K562 (cell line): ENCODE results near the gene SSR4. TPM values are rescaled to one million over a fixed set of nuclear protein-coding genes. Genes with fewer than 3 reads are reported as not detected.
A peak's percentile ranks its signal among the peaks of the same experiment; 100 is the strongest.

Source experiments
- ATAC-seq: fragments of 200-7000 bp; cut with Tn5 transposase; 3 replicates; pipeline ENCODE4 v1.9.1; 2020; ENCODE audit warnings: moderate library complexity
- BruUV-seq: library from RNA; stranded (reverse); fragments of 400-500 nt; replicated peaks from 2 replicates; lab custom pipeline; 2021; lab: Mats Ljungman, UMichigan
- CTCF ChIA-PET: fragments of 300-600 bp; formaldehyde crosslinking; extraction: SDS; loops from one replicate; lab custom pipeline; 2021; ENCODE audit warnings: low intra/inter-chr PET ratio; lab: Yijun Ruan, JAX
- POLR2A ChIA-PET: fragments of 300-600, 350-650 bp; sonication (Branson Sonifier 250); formaldehyde crosslinking; extraction: SDS; loops from one replicate; lab custom pipeline; 2021; ENCODE audit warnings: antibody characterized with exemption, inconsistent platforms; lab: Yijun Ruan, JAX
- DNase-seq, 4 experiments: peaks; one replicate each; pipeline versions ENCODE4 v3.0.0 to v3.0.0-alpha.2; 2011 to 2018; ENCODE audit warnings: low spot score in 3 of 4, mixed read lengths in 3 of 4; ENCODE audit errors: extremely low read depth in 1 of 4
- FAIRE-seq: peaks from 2 replicates; lab custom pipeline; 2011; peaks lifted over from hg19 to GRCh38; lab: Jason Lieb, UNC
- H2AFZ ChIP-seq: 2 replicates; pipeline ENCODE4 v1.6.0; 2011; ENCODE audit warnings: low read depth, low read length, control low read depth, inconsistent platforms
- H3K27ac ChIP-seq: fragments of 200-600 bp; 3 replicates; pipeline ENCODE4 v1.8.0; 2011; ENCODE audit warnings: low read depth, mild to moderate bottlenecking, control low read depth, inconsistent platforms, low read length, moderate library complexity, mixed read lengths; ENCODE audit errors: extremely low read depth
- H3K27me3 ChIP-seq, 2 experiments: fragments of 300-600 bp in 1 of 2; 2 replicates in 1 of 2; 3 replicates in 1 of 2; pipeline versions ENCODE4 v1.6.0 to v1.8.0; 2011; ENCODE audit warnings: inconsistent platforms in 2 of 2, low read length in 2 of 2, mild to moderate bottlenecking in 1 of 2, mixed read lengths in 1 of 2, moderate library complexity in 1 of 2; ENCODE audit not compliant: control insufficient read depth in 2 of 2, insufficient read depth in 2 of 2
- H3K36me3 ChIP-seq: fragments of 300-600 bp; 3 replicates; pipeline ENCODE4 v1.8.0; 2011; ENCODE audit warnings: mild to moderate bottlenecking, low read length, inconsistent platforms; ENCODE audit not compliant: control insufficient read depth, insufficient read depth
- H3K4me1 ChIP-seq, 2 experiments: fragments of 200-600 bp in 1 of 2; replicated peaks in 1 of 2; 2 replicates in 1 of 2; 3 replicates in 1 of 2; pipeline versions ENCODE4 v1.5.1 to v1.8.0; 2011; ENCODE audit warnings: inconsistent platforms in 2 of 2, low read length in 2 of 2, mild to moderate bottlenecking in 1 of 2, mixed read lengths in 1 of 2, moderate library complexity in 1 of 2; ENCODE audit not compliant: control insufficient read depth in 2 of 2, insufficient read depth in 2 of 2
- H3K4me2 ChIP-seq: 2 replicates; pipeline ENCODE4 v1.6.1; 2011; ENCODE audit warnings: low read length, control low read depth, inconsistent platforms, mixed read lengths; ENCODE audit not compliant: insufficient read depth
- H3K4me3 ChIP-seq: fragments of 200-600 bp; sonication (generic), shearing (Covaris generic); 2 replicates; pipeline ENCODE4 v1.5.1; 2016; ENCODE audit warnings: control low read depth, inconsistent platforms
- H3K79me2 ChIP-seq: fragments of 200-600 bp; 3 replicates; pipeline ENCODE4 v1.8.0; 2011; ENCODE audit warnings: low read length, inconsistent platforms; ENCODE audit not compliant: control insufficient read depth, insufficient read depth
- H3K9ac ChIP-seq, 2 experiments: 2 replicates each; pipeline versions ENCODE4 v1.6.0 to v1.6.1; 2011; ENCODE audit warnings: low read depth in 2 of 2, low read length in 2 of 2, control low read depth in 1 of 2, inconsistent platforms in 1 of 2, mild to moderate bottlenecking in 1 of 2, mixed read lengths in 1 of 2; ENCODE audit not compliant: insufficient read depth in 1 of 2
- H3K9me1 ChIP-seq: one replicate; pipeline ENCODE4 v1.6.0; 2011; ENCODE audit warnings: inconsistent platforms, mild to moderate bottlenecking, low read length, moderate library complexity; ENCODE audit not compliant: control insufficient read depth, insufficient read depth
- H3K9me3 ChIP-seq: replicated peaks from 2 replicates; pipeline ENCODE4 v1.5.1; 2011; ENCODE audit warnings: low read depth, low read length, inconsistent platforms; ENCODE audit not compliant: control insufficient read depth, insufficient read depth
- H4K20me1 ChIP-seq: replicated peaks from 2 replicates; pipeline ENCODE4 v1.6.1; 2011; ENCODE audit warnings: low read length, inconsistent platforms, mixed read lengths; ENCODE audit not compliant: control insufficient read depth, insufficient read depth
- DPF2 ChIP-seq: fragments of 450-650 bp; IDR thresholded peaks from 2 replicates; pipeline ENCODE4 v1.6.1; 2016
- LARP7 ChIP-seq: fragments of 450-650 bp; IDR thresholded peaks from 2 replicates; pipeline ENCODE4 v1.6.1; 2016
- POLR2A ChIP-seq: fragments of 450-650 bp; conservative IDR thresholded peaks from 2 replicates; pipeline ENCODE4 v1.6.1; 2016
- POLR2G ChIP-seq: fragments of 200-400 bp; formaldehyde crosslinking; IDR thresholded peaks from 2 replicates; pipeline ENCODE4 v1.6.1; 2017; ENCODE audit warnings: low read depth, mild to moderate bottlenecking, antibody characterized with exemption, low read length, moderate library complexity
- POLR2H ChIP-seq: IDR thresholded peaks from 2 replicates; pipeline ENCODE4 v1.6.1; 2016; ENCODE audit warnings: missing genetic modification characterization, low read depth, mild to moderate bottlenecking, control low read depth, missing compliant biosample characterization, moderate library complexity
- ZC3H8 ChIP-seq: fragments of 450-650 bp; IDR thresholded peaks from 2 replicates; pipeline ENCODE4 v1.6.1; 2017
- WGBS: fragments of 100-300 bp; shearing (Covaris generic); methylation state at CpG from one replicate; pipeline ENCODE4 v1.1.6; 2016; ENCODE audit warnings: low coverage, mixed read lengths; ENCODE audit not compliant: insufficient coverage; ENCODE audit errors: missing lambda C conversion rate; 5-methylcytosine and 5-hydroxymethylcytosine counted together
- in situ Hi-C: fragments of 300-500 bp; cut with MboI; formaldehyde crosslinking; loops from 4 replicates; pipeline ENCODE4 v1.15.0; 2018; ENCODE audit warnings: inconsistent platforms, mixed read lengths
- intact Hi-C: fragments of 100-400 bp; cut with micrococcal nuclease; formaldehyde crosslinking; loops from 2 replicates; pipeline ENCODE4 v1.14.2; 2022
- polyA plus RNA-seq, 8 experiments: library from polyadenylated mRNA; depleted of rRNA in 4 of 8; stranded (reverse) in 5 of 8; unstranded in 3 of 8; fragments of >200 nt; fragmentation: Nextera tagmentation in 2 of 8; fragmentation: Illumina TruSeq in 1 of 8; extraction: Ambion mirVana in 2 of 8; extraction: Trizol in 1 of 8; gene quantifications; 2 replicates each; pipeline versions ENCODE4 v1.2.1 to v1.2.3, GENCODE V29; 2011 to 2014; ENCODE audit warnings: inconsistent platforms in 1 of 8, missing spikeins in 1 of 8
- total RNA-seq, 7 experiments: library from RNA; depleted of rRNA in 6 of 7; stranded (reverse); fragments of >200 nt in 6 of 7; fragmentation: Illumina TruSeq in 2 of 7; extraction: Trizol in 2 of 7; gene quantifications; 2 replicates each; pipeline versions ENCODE4 v1.2.1 to v1.2.3, GENCODE V29; 2011 to 2021; ENCODE audit warnings: low replicate concordance in 1 of 7
- TF ChIP-seq, protein P1 (sequence below): sonication (generic); formaldehyde crosslinking; IDR thresholded peaks from 2 replicates; pipeline ENCODE4 v1.9.0; 2022; ENCODE audit warnings: mild to moderate bottlenecking, missing genetic modification reagents
- TF ChIP-seq, protein P2 (sequence below): fragments of 450-650 bp; IDR thresholded peaks from 2 replicates; pipeline ENCODE4 v1.6.1; 2017; ENCODE audit warnings: mild to moderate bottlenecking, moderate library complexity
- TF ChIP-seq, protein P3 (sequence below): sonication (generic); formaldehyde crosslinking; IDR thresholded peaks from 2 replicates; pipeline ENCODE4 v1.8.1; 2023; ENCODE audit warnings: mild to moderate bottlenecking, missing genetic modification reagents
- TF ChIP-seq, protein P4 (sequence below): fragments of 250-450 bp; sonication (Bioruptor Pico); IDR thresholded peaks from 2 replicates; pipeline ENCODE4 v1.8.0; 2021; ENCODE audit warnings: borderline replicate concordance, mild to moderate bottlenecking, moderate library complexity; ENCODE audit not compliant: poor library complexity, severe bottlenecking

SSR4 gene
- total and polyA plus RNA-seq, 9 of the 15 experiments (the other 6 are each of a cell fraction or from before 2014, with no cell fraction given): 146 to 492 (median 272) TPM

DNA sequence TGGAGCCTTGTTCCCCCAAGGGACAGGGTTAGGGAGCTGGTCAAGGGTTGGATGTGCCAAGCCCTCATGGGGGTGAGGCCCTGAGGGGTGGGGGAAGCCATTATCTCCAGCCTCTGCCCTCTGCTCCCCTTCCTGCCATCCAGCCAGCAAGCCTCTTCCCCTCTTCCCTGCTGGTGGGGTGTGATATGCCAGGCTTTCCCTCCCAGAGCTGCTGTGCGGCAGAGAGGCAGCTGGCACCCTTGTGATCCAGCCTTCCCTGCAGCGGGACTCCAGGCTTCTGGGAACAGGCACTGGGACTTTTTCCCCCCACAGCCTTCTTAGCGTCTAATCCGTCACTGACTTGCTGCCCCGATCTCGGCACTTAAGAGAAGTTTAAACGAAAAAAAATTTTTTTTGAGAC, 6.3 kb downstream of the SSR4 start:
- in situ Hi-C loops: no loop called here
- ChIA-PET CTCF (no interaction called here), POLR2A (interaction anchor here (0.6 kb wide), 1 partner anchor 220 kb away, joined by 3 read pairs; no protein-coding TSS in a partner anchor)
- no peak overlapping the region for H3K4me2 ChIP-seq
- peaks cover 0 to 3% of the 10 kb centered on the region in 2 experiments; a peak in 3 of 5 replicates for H3K27me3 ChIP-seq
- peaks cover 2 to 51% of the 10 kb centered on the region in 2 experiments; a peak in 3 of 5 replicates for H3K4me1 ChIP-seq
- intact Hi-C loops: no loop called here
- no peak overlapping the region for H3K4me3 ChIP-seq
- no peak overlapping the region for H3K27ac ChIP-seq
- peaks cover 37% of the 10 kb centered on the region; the same call in 1 of the 3 replicates for H3K36me3 ChIP-seq
- H2AFZ ChIP-seq: no peak overlapping the region
- H3K9ac ChIP-seq: no peak overlapping the region
- H4K20me1 ChIP-seq: no peaks in the 10 kb centered on the region; the same call in 1 of the 2 replicates
- H3K9me3 ChIP-seq: no peaks in the 10 kb centered on the region
- 44% methylated on average over 6 of the region's 7 CpGs for WGBS
- no TSS peak for BruUV-seq
- no peaks in the 10 kb centered on the region for H3K9me1 ChIP-seq
- TF ChIP-seq POLR2A (peak; percentile 10; the same call in 1 of the 2 replicates), DPF2 (no peak)
- ATAC-seq: no peak
- FAIRE-seq: no peak
- no peak for DNase-seq
- H3K79me2 ChIP-seq: peaks cover 10% of the 10 kb centered on the region

DNA sequence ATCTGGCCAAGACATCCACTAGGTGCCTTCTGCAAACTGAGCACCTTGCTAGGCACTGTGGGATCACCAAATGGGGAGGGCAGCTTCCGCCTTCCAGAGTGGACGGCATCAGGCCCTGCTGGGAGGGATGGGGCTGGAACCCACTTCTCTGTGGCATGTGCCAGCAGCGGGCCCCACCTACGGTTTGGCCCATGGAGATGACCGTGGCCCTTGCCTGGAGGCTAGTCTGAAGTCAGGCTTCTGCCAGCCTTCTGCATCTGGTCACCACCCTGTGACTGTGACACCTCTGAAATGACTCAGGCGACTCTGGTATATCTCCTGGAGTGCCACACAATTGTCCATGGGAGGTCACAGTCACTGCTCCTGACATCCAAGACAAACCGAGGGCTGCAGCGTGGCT, 7.2 kb downstream of the SSR4 start:
- TF ChIP-seq, protein P1, sequence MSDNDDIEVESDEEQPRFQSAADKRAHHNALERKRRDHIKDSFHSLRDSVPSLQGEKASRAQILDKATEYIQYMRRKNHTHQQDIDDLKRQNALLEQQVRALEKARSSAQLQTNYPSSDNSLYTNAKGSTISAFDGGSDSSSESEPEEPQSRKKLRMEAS: peak; percentile 14; the same call in 1 of the 2 replicates
- TF ChIP-seq ZC3H8 (no peak), LARP7 (no peak), POLR2H (no peak), POLR2G (peak; percentile 29; the same call in 1 of the 2 replicates)
- TF ChIP-seq, protein P2, sequence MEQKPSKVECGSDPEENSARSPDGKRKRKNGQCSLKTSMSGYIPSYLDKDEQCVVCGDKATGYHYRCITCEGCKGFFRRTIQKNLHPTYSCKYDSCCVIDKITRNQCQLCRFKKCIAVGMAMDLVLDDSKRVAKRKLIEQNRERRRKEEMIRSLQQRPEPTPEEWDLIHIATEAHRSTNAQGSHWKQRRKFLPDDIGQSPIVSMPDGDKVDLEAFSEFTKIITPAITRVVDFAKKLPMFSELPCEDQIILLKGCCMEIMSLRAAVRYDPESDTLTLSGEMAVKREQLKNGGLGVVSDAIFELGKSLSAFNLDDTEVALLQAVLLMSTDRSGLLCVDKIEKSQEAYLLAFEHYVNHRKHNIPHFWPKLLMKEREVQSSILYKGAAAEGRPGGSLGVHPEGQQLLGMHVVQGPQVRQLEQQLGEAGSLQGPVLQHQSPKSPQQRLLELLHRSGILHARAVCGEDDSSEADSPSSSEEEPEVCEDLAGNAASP: no peak
- TF ChIP-seq, protein P3, sequence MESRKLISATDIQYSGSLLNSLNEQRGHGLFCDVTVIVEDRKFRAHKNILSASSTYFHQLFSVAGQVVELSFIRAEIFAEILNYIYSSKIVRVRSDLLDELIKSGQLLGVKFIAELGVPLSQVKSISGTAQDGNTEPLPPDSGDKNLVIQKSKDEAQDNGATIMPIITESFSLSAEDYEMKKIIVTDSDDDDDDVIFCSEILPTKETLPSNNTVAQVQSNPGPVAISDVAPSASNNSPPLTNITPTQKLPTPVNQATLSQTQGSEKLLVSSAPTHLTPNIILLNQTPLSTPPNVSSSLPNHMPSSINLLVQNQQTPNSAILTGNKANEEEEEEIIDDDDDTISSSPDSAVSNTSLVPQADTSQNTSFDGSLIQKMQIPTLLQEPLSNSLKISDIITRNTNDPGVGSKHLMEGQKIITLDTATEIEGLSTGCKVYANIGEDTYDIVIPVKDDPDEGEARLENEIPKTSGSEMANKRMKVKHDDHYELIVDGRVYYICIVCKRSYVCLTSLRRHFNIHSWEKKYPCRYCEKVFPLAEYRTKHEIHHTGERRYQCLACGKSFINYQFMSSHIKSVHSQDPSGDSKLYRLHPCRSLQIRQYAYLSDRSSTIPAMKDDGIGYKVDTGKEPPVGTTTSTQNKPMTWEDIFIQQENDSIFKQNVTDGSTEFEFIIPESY: no peak
- TF ChIP-seq, protein P4, sequence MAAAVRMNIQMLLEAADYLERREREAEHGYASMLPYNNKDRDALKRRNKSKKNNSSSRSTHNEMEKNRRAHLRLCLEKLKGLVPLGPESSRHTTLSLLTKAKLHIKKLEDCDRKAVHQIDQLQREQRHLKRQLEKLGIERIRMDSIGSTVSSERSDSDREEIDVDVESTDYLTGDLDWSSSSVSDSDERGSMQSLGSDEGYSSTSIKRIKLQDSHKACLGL: no peak
- in situ Hi-C loops (no loop called here), intact Hi-C loops (no loop called here)
- FAIRE-seq: no peak
- peaks cover 0 to 46% of the 10 kb centered on the region in 2 experiments; a peak in 2 of 5 replicates for H3K4me1 ChIP-seq
- H2AFZ ChIP-seq: no peak overlapping the region
- H3K27ac ChIP-seq: no peak overlapping the region
- ChIA-PET POLR2A (interaction anchor here (0.5 kb wide), 1 partner anchor 68 kb away, joined by 3 read pairs; no protein-coding TSS in a partner anchor), CTCF (no interaction called here)
- 22% methylated on average over 6 of the region's 8 CpGs for WGBS
- peaks cover under 1% of the 10 kb centered on the region; the same call in 2 of the 3 replicates for H3K79me2 ChIP-seq
- peaks cover 0 to 12% of the 10 kb centered on the region in 2 experiments; a peak in 3 of 5 replicates for H3K27me3 ChIP-seq
- peaks cover 27% of the 10 kb centered on the region; the same call in 1 of the 3 replicates for H3K36me3 ChIP-seq
- no peaks in the 10 kb centered on the region for H3K9me1 ChIP-seq
- H3K4me3 ChIP-seq: no peak overlapping the region
- H3K9me3 ChIP-seq: no peaks in the 10 kb centered on the region
- no peak overlapping the region for H3K4me2 ChIP-seq
- no TSS peak for BruUV-seq
- no peaks in the 10 kb centered on the region; the same call in 1 of the 2 replicates for H4K20me1 ChIP-seq
- ATAC-seq: no peak
- no peak for DNase-seq
- no peak overlapping the region; a peak in 1 of 4 replicates for H3K9ac ChIP-seq
